ENCODE measurements around the gene MCRS1.

DNA sequence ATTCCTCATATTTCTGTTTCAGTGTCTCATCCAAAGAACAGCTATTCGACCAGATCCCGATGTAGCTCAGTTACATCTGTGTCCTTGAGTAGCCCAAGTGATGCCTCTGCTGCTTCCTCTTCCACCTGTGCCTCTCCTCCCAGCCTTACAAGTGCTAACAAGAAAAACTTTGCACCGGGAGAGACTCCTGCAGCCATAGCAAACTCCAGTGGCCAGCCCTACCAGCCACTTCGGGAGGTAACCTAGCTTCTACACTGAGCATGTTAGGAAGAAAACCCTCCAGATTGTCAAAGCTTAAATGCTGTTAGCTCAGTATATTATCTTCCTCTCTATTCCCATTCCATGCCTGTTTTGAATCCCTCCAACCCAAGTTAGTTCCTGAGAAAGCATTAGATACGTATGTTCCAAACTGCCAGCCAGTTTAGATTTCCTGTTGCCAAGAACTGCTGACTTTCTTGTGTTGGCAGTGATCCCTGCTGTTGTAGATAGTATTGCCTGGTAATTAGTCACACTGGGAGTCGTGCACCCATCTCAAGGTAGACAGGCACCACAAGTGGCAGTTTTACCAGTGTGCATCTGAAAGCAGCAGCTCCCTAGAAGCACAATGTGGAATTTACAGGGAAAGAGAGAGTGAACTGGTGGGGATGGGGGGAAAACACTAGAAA, 43.1 kb downstream of the MCRS1 start:
- TF ChIP-seq, protein P1, sequence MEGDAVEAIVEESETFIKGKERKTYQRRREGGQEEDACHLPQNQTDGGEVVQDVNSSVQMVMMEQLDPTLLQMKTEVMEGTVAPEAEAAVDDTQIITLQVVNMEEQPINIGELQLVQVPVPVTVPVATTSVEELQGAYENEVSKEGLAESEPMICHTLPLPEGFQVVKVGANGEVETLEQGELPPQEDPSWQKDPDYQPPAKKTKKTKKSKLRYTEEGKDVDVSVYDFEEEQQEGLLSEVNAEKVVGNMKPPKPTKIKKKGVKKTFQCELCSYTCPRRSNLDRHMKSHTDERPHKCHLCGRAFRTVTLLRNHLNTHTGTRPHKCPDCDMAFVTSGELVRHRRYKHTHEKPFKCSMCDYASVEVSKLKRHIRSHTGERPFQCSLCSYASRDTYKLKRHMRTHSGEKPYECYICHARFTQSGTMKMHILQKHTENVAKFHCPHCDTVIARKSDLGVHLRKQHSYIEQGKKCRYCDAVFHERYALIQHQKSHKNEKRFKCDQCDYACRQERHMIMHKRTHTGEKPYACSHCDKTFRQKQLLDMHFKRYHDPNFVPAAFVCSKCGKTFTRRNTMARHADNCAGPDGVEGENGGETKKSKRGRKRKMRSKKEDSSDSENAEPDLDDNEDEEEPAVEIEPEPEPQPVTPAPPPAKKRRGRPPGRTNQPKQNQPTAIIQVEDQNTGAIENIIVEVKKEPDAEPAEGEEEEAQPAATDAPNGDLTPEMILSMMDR (conservative IDR thresholded peaks at IDR 0.05; ENCODE audit: low read depth in 2 of 2) = no peak
- TF ChIP-seq JUNB (IDR thresholded peaks at IDR 0.05; ENCODE audit: unreplicated experiment) = no peak
- TF ChIP-seq POLR2AphosphoS5 (IDR thresholded peaks at IDR 0.05; ENCODE audit: low read depth) = no peak
- no peak for TF ChIP-seq EZH2 (IDR thresholded peaks at IDR 0.05; ENCODE audit: low read depth, unreplicated experiment)
- TF ChIP-seq, protein P2, sequence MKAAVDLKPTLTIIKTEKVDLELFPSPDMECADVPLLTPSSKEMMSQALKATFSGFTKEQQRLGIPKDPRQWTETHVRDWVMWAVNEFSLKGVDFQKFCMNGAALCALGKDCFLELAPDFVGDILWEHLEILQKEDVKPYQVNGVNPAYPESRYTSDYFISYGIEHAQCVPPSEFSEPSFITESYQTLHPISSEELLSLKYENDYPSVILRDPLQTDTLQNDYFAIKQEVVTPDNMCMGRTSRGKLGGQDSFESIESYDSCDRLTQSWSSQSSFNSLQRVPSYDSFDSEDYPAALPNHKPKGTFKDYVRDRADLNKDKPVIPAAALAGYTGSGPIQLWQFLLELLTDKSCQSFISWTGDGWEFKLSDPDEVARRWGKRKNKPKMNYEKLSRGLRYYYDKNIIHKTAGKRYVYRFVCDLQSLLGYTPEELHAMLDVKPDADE (IDR thresholded peaks at IDR 0.05) = no peak
- TF ChIP-seq REST (IDR thresholded peaks at IDR 0.05; ENCODE audit: unreplicated experiment) = no peak
- no peak for TF ChIP-seq CREB1 (CRISPR knock-in tag; IDR thresholded peaks at IDR 0.05; ENCODE audit: low read depth)
- TF ChIP-seq EZH2phosphoT487 (IDR thresholded peaks at IDR 0.05; ENCODE audit: unreplicated experiment) = no peak
- no peak for TF ChIP-seq ZNF462 (CRISPR knock-in tag; IDR thresholded peaks at IDR 0.05)
